ENCODE results near the gene CREB5.

- TF ChIP-seq CTCF (IDR thresholded peaks at IDR 0.05) (no peak), POLR2A (IDR thresholded peaks at IDR 0.05) (no peak), EP300 (IDR thresholded peaks at IDR 0.05) (no peak), POLR2AphosphoS5 (IDR thresholded peaks at IDR 0.05) (no peak)
Observed at GRCh38 chr7:28656529-28656928, 244.2 kb downstream of the CREB5 start.
